Caco-2 (cell line): ENCODE results near the gene EBF4. TPM values are rescaled to one million over a fixed set of nuclear protein-coding genes. Genes with fewer than 3 reads are reported as not detected.

ENCODE experiments used
- BruUV-seq: library from RNA; stranded (reverse); fragments of 400-500 nt; replicated peaks from 2 replicates; lab custom pipeline; 2021; lab: Mats Ljungman, UMichigan
- CTCF ChIA-PET: fragments of 300-600 bp; sonication (Branson Sonifier 250); formaldehyde crosslinking; loops from one replicate; lab custom pipeline; 2022; ENCODE audit warnings: antibody characterized with exemption; lab: Charles Lee
- POLR2A ChIA-PET: fragments of 300-600 bp; sonication (Branson Sonifier 250); formaldehyde crosslinking; loops from one replicate; lab custom pipeline; 2022; ENCODE audit warnings: antibody characterized with exemption; lab: Charles Lee
- DNase-seq, 2 experiments: peaks; one replicate each; pipeline versions ENCODE4 v3.0.0 to v3.0.0-alpha.2; 2020 to 2022
- H3K27me3 ChIP-seq: replicated peaks from 2 replicates; pipeline ENCODE4 v1.6.0; 2011; ENCODE audit warnings: low read length; ENCODE audit not compliant: control insufficient read depth, insufficient read depth
- H3K36me3 ChIP-seq: 2 replicates; pipeline ENCODE4 v1.5.1; 2011; ENCODE audit warnings: low read length; ENCODE audit not compliant: control insufficient read depth, insufficient read depth
- H3K4me1 ChIP-seq: fragments of 250-450 bp; sonication (Bioruptor Pico); 2 replicates; pipeline ENCODE4 v1.5.1; 2020; ENCODE audit warnings: mild to moderate bottlenecking
- H3K4me3 ChIP-seq: 2 replicates; pipeline ENCODE4 v1.5.1; 2011; ENCODE audit warnings: low read depth, mild to moderate bottlenecking, control low read depth, low read length
- H3K9me3 ChIP-seq: fragments of 250-450 bp; sonication (Bioruptor Pico); 2 replicates; pipeline ENCODE4 v1.5.1; 2020; ENCODE audit warnings: mild to moderate bottlenecking, moderate library complexity
- H3K27ac Mint-ChIP-seq: one replicate; pipeline ENCODE4 v1.8.0; 2022; ENCODE audit warnings: mixed read lengths; ENCODE audit not compliant: unreplicated experiment
- H3K27me3 Mint-ChIP-seq: one replicate; pipeline ENCODE4 v1.8.0; 2022; ENCODE audit warnings: mixed read lengths; ENCODE audit not compliant: insufficient read depth, unreplicated experiment
- H3K36me3 Mint-ChIP-seq: one replicate; pipeline ENCODE4 v1.8.0; 2022; ENCODE audit warnings: mild to moderate bottlenecking, mixed read lengths; ENCODE audit not compliant: insufficient read depth, unreplicated experiment
- H3K4me1 Mint-ChIP-seq: one replicate; pipeline ENCODE4 v1.8.0; 2022; ENCODE audit warnings: low read depth, mixed read lengths; ENCODE audit not compliant: unreplicated experiment
- H3K4me3 Mint-ChIP-seq: one replicate; pipeline ENCODE4 v1.8.0; 2022; ENCODE audit warnings: mild to moderate bottlenecking, moderate library complexity, mixed read lengths; ENCODE audit not compliant: unreplicated experiment
- H3K9me3 Mint-ChIP-seq: one replicate; pipeline ENCODE4 v1.8.0; 2022; ENCODE audit warnings: mixed read lengths; ENCODE audit not compliant: unreplicated experiment
- CTCF ChIP-seq, 2 experiments: fragments of 200-600 bp in 1 of 2; IDR thresholded peaks; 1 replicate in 1 of 2; 2 replicates in 1 of 2; pipeline versions ENCODE4 v1.5.1 to v1.8.0; 2011 to 2022; ENCODE audit warnings: antibody characterized with exemption in 1 of 2, control low read depth in 1 of 2, inconsistent platforms in 1 of 2, low read depth in 1 of 2, low read length in 1 of 2, mild to moderate bottlenecking in 1 of 2, moderate library complexity in 1 of 2; ENCODE audit not compliant: insufficient read depth in 1 of 2, severe bottlenecking in 1 of 2, unreplicated experiment in 1 of 2
- intact Hi-C: fragments of 100-400 bp; cut with micrococcal nuclease; formaldehyde crosslinking; loops from one replicate; pipeline ENCODE4 v1.10.0; 2022; ENCODE audit not compliant: unreplicated experiment
- total RNA-seq: library from RNA; stranded (reverse); gene quantifications from 2 replicates; pipeline ENCODE4 v1.2.3, GENCODE V29; 2022

The EBF4 gene
- total RNA-seq, 1 experiment from 2014 or later, result 7.5 TPM

- intact Hi-C loops, result no loop called here
- Histone ChIP-seq H3K4me3 (no peak overlapping the region), H3K4me1 (peaks cover 6% of the 10 kb centered on the region), H3K36me3 (no peaks in the 10 kb centered on the region), H3K9me3 (no peaks in the 10 kb centered on the region), H3K27me3 (peaks cover 1% of the 10 kb centered on the region)
- H3K9me3 Mint-ChIP-seq, result peaks cover under 1% of the 10 kb centered on the region
- peaks cover 5% of the 10 kb centered on the region for H3K36me3 Mint-ChIP-seq
- peaks cover 12% of the 10 kb centered on the region for H3K4me1 Mint-ChIP-seq
- BruUV-seq, result no TSS peak
- no peak for DNase-seq
- no peak overlapping the region for H3K27ac Mint-ChIP-seq
- TF ChIP-seq CTCF (IDR thresholded peaks at IDR 0.05; ENCODE audit: insufficient read depth in 1 of 2, low read depth in 1 of 2, low read length in 1 of 2, severe bottlenecking in 1 of 2, unreplicated experiment in 1 of 2), result no peak
- POLR2A ChIA-PET, result no interaction called here
- peaks cover 19% of the 10 kb centered on the region for H3K27me3 Mint-ChIP-seq
- no peak overlapping the region for H3K4me3 Mint-ChIP-seq
- CTCF ChIA-PET, result no interaction called here
Observed at GRCh38 chr20:2687514-2687913, 5.1 kb upstream of the EBF4 start.

- Histone ChIP-seq H3K27me3 (peaks cover 1% of the 10 kb centered on the region), H3K36me3 (no peaks in the 10 kb centered on the region), H3K4me3 (no peak overlapping the region), H3K4me1 (peaks cover 6% of the 10 kb centered on the region), H3K9me3 (no peaks in the 10 kb centered on the region)
- no TSS peak for BruUV-seq
- ChIA-PET POLR2A (interaction anchor here (0.7 kb wide), 1 partner anchor 218 kb away, joined by 3 read pairs; the partner anchor contains the start of gene SNRPB), CTCF (interaction anchor here (0.7 to 1.6 kb wide), 2 partner anchors 12 to 722 kb away, joined by 3 read pairs; no protein-coding TSS in a partner anchor)
- no peak overlapping the region for H3K4me3 Mint-ChIP-seq
- TF ChIP-seq CTCF (IDR thresholded peaks at IDR 0.05; ENCODE audit: insufficient read depth in 1 of 2, low read depth in 1 of 2, low read length in 1 of 2, severe bottlenecking in 1 of 2, unreplicated experiment in 1 of 2), result peak; percentile 34 to 39
- H3K36me3 Mint-ChIP-seq, result peaks cover 5% of the 10 kb centered on the region
- peak; percentile 33 for DNase-seq
- intact Hi-C loops, result no loop called here
- H3K4me1 Mint-ChIP-seq, result peaks cover 12% of the 10 kb centered on the region
- H3K9me3 Mint-ChIP-seq, result no peaks in the 10 kb centered on the region
- no peak overlapping the region for H3K27ac Mint-ChIP-seq
- H3K27me3 Mint-ChIP-seq, result peaks cover 19% of the 10 kb centered on the region
Observed at GRCh38 chr20:2688041-2688591, 4.5 kb upstream of the EBF4 start.

- Mint-ChIP-seq H3K27ac (no peak overlapping the region), H3K9me3 (no peaks in the 10 kb centered on the region), H3K36me3 (peaks cover 5% of the 10 kb centered on the region), H3K4me3 (no peak overlapping the region), H3K4me1 (peaks cover 12% of the 10 kb centered on the region), H3K27me3 (peaks cover 15% of the 10 kb centered on the region)
- no peaks in the 10 kb centered on the region for H3K9me3 ChIP-seq
- no TSS peak for BruUV-seq
- ChIA-PET CTCF (no interaction called here), POLR2A (no interaction called here)
- no peaks in the 10 kb centered on the region for H3K36me3 ChIP-seq
- peaks cover 1% of the 10 kb centered on the region for H3K27me3 ChIP-seq
- peaks cover 6% of the 10 kb centered on the region for H3K4me1 ChIP-seq
- no peak for DNase-seq
- H3K4me3 ChIP-seq, result no peak overlapping the region
- intact Hi-C loops, result no loop called here
- TF ChIP-seq CTCF (IDR thresholded peaks at IDR 0.05; ENCODE audit: insufficient read depth in 1 of 2, low read depth in 1 of 2, low read length in 1 of 2, severe bottlenecking in 1 of 2, unreplicated experiment in 1 of 2), result no peak
Observed at GRCh38 chr20:2690213-2690612, 2.4 kb upstream of the EBF4 start.
